ENCODE results near the gene PDE6B.

GRCh38 chr4:604131-604530 is 21.2 kb upstream of the PDE6B start:
- TF ChIP-seq CTCF (IDR thresholded peaks at IDR 0.05) (no peak), POLR2A (IDR thresholded peaks at IDR 0.05) (no peak)

Measured in ovary (tissue), 3 donors.